Measurements from ENCODE around the gene COL23A1. TPM values are rescaled to one million over a fixed set of nuclear protein-coding genes. Genes with fewer than 3 reads are reported as not detected.

COL23A1 gene
- total RNA-seq, 1 experiment from 2014 or later: not detected

GRCh38 chr5:178389026-178389729 is 201.0 kb downstream of the COL23A1 start:
- ATAC-seq: no peak
- no TSS peak for BruUV-seq (replicated peaks)
- DNase-seq: no peak
- Histone ChIP-seq H3K27ac (ENCODE audit: low read length) (no peak overlapping the region), H3F3A (ENCODE audit: low read length, unreplicated experiment) (no peaks in the 10 kb centered on the region), H3K9me2 (replicated peaks; ENCODE audit: low read length) (no peaks in the 10 kb centered on the region), H3K9ac (ENCODE audit: low read length) (no peak overlapping the region), H4K20me1 (ENCODE audit: low read length) (no peaks in the 10 kb centered on the region), H3K27me3 (ENCODE audit: low read length) (peaks cover 77% of the 10 kb centered on the region), H3K79me2 (ENCODE audit: low read length) (no peaks in the 10 kb centered on the region), H3K4me1 (ENCODE audit: insufficient read depth, low read length) (no peaks in the 10 kb centered on the region), H3K4me3 (ENCODE audit: low read length) (no peak overlapping the region), H2AFZ (ENCODE audit: low read length) (no peak overlapping the region), H3K36me3 (ENCODE audit: low read depth, low read length) (no peaks in the 10 kb centered on the region), H3K4me2 (ENCODE audit: low read length) (no peak overlapping the region), H3K9me3 (ENCODE audit: low read length) (no peaks in the 10 kb centered on the region)
- intact Hi-C loops (cut with micrococcal nuclease): no loop called here
- TF ChIP-seq EZH2 (IDR thresholded peaks at IDR 0.05; ENCODE audit: low read length, unreplicated experiment): no peak
- no peak for TF ChIP-seq CTCF (conservative IDR thresholded peaks at IDR 0.05; ENCODE audit: low read depth, low read length)
- no peak for TF ChIP-seq EZH2phosphoT487 (IDR thresholded peaks at IDR 0.05; ENCODE audit: borderline replicate concordance, low read length)
- POLR2A ChIA-PET (ENCODE audit: unreplicated experiment): no interaction called here
- CTCF ChIA-PET: no interaction called here

GRCh38 chr5:178388386-178389025 is 201.7 kb downstream of the COL23A1 start:
- no peaks in the 10 kb centered on the region for H3K79me2 ChIP-seq (ENCODE audit: low read length)
- ChIA-PET POLR2A (ENCODE audit: unreplicated experiment) (no interaction called here), CTCF (no interaction called here)
- H3K9ac ChIP-seq (ENCODE audit: low read length): no peak overlapping the region
- peaks cover 79% of the 10 kb centered on the region for H3K27me3 ChIP-seq (ENCODE audit: low read length)
- no peaks in the 10 kb centered on the region for H3K36me3 ChIP-seq (ENCODE audit: low read depth, low read length)
- H3K9me2 ChIP-seq (replicated peaks; ENCODE audit: low read length): no peaks in the 10 kb centered on the region
- H4K20me1 ChIP-seq (ENCODE audit: low read length): no peaks in the 10 kb centered on the region
- no peak overlapping the region for H2AFZ ChIP-seq (ENCODE audit: low read length)
- no peak overlapping the region for H3K4me2 ChIP-seq (ENCODE audit: low read length)
- no TSS peak for BruUV-seq (replicated peaks)
- H3K27ac ChIP-seq (ENCODE audit: low read length): no peak overlapping the region
- no peak overlapping the region for H3K4me3 ChIP-seq (ENCODE audit: low read length)
- H3F3A ChIP-seq (ENCODE audit: low read length, unreplicated experiment): no peaks in the 10 kb centered on the region
- intact Hi-C loops (cut with micrococcal nuclease): no loop called here
- DNase-seq: no peak
- H3K4me1 ChIP-seq (ENCODE audit: insufficient read depth, low read length): no peaks in the 10 kb centered on the region
- H3K9me3 ChIP-seq (ENCODE audit: low read length): no peaks in the 10 kb centered on the region
- no peak for ATAC-seq
- no peak for TF ChIP-seq CTCF (conservative IDR thresholded peaks at IDR 0.05; ENCODE audit: low read depth, low read length)
- no peak for TF ChIP-seq EZH2phosphoT487 (IDR thresholded peaks at IDR 0.05; ENCODE audit: borderline replicate concordance, low read length)
- no peak for TF ChIP-seq EZH2 (IDR thresholded peaks at IDR 0.05; ENCODE audit: low read length, unreplicated experiment)

DNA sequence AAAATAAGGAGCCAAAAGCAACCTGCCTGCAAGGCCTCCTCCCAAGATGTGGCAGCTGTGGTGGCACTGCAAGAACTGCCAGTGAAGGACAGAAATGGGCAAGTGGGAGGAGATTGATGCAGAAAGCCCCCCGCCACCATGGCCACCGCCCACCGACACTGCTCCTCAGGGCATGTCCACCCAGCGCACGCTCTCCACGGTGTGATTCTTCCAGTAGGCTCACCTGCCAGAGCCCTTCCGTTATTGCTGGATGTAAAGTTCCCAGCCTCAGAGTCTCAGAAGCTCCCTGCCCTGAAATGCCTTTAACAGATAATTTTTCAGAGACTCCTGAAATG is 202.4 kb downstream of the COL23A1 start:
- Histone ChIP-seq H3K27ac (ENCODE audit: low read length) (no peak overlapping the region), H3K4me1 (ENCODE audit: insufficient read depth, low read length) (no peaks in the 10 kb centered on the region), H3K4me2 (ENCODE audit: low read length) (no peak overlapping the region), H3F3A (ENCODE audit: low read length, unreplicated experiment) (no peaks in the 10 kb centered on the region), H4K20me1 (ENCODE audit: low read length) (no peaks in the 10 kb centered on the region), H3K9me2 (replicated peaks; ENCODE audit: low read length) (no peaks in the 10 kb centered on the region), H3K9me3 (ENCODE audit: low read length) (no peaks in the 10 kb centered on the region), H3K4me3 (ENCODE audit: low read length) (no peak overlapping the region), H3K27me3 (ENCODE audit: low read length) (peaks cover 73% of the 10 kb centered on the region), H3K9ac (ENCODE audit: low read length) (no peak overlapping the region), H2AFZ (ENCODE audit: low read length) (no peak overlapping the region), H3K79me2 (ENCODE audit: low read length) (no peaks in the 10 kb centered on the region), H3K36me3 (ENCODE audit: low read depth, low read length) (no peaks in the 10 kb centered on the region)
- CTCF ChIA-PET: no interaction called here
- TF ChIP-seq EZH2 (IDR thresholded peaks at IDR 0.05; ENCODE audit: low read length, unreplicated experiment): no peak
- DNase-seq (no peak), ATAC-seq (no peak)
- POLR2A ChIA-PET (ENCODE audit: unreplicated experiment): no interaction called here
- BruUV-seq (replicated peaks): no TSS peak
- intact Hi-C loops (cut with micrococcal nuclease): no loop called here

Measured in PC-3 (cell line).